SIG-M5 (cell line): Measurements from ENCODE around the gene SNX15.
A peak's percentile ranks its signal among the peaks of the same experiment; 100 is the strongest.
"Not testable (repeated sequence)": the region's sequence is repeated elsewhere in the genome, so short reads cannot be mapped to it uniquely, and the experiment has no call there.

Source experiments
- DNase-seq: peaks from one replicate; lab custom pipeline; 2025; lab: John Stamatoyannopoulos, UW

Gene SNX15

GRCh38 chr11:65027213-65028067 is at the start of gene SNX15:
SNX15 (plus strand) TSS chr11:65027439; CDS start chr11:65027538, 99 bp downstream.
- DNase-seq, result peak; percentile 81

GRCh38 chr11:64983339-64983738 is 43.9 kb upstream of the SNX15 start:
- not testable (repeated sequence) for DNase-seq

DNA sequence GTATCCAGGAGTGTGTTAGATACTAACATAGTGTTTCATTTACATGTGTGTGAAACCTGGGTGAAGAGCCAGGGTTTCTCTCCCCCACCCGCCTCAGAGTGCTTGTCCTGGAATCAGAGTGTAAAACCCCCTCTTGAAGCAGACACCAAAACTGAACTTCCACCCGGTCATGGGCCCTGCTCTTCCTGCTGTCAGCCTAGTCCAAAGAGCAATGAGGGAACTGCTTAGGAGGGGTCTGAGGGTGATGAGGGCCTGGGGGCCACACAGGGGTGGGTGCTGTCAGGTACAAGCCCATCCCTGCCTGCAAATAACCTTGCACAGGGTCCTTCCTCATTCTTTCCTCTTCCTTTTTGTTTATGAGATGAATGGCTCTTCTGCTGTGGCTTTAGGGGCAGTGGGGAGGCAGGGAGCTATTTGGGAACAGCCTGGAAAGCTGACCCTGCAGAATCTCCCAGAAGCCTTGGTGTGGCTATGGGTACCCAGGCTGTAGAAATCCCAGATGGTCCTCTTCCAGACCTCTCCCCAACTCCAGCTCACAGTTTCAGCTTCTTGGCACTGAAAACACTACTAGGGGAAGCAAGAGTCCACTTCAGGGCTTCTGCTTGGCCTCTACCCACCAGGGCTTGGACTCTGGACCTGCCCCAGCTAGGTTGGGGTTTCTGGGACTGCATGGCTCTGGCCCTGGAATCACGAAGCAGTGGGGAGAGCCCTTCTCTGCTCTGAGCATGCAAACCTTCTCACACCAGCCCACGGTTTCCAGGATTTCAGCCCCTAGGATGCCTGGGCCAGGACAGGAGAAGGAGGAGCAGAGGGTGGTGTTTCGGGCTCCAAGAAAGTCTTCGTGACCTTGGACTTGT is 39.0 kb upstream of the SNX15 start:
- DNase-seq, result no peak

- DNase-seq, result no peak
These were observed 37.8 kb upstream of the SNX15 start for GRCh38 chr11:64989416-64989815.

DNA sequence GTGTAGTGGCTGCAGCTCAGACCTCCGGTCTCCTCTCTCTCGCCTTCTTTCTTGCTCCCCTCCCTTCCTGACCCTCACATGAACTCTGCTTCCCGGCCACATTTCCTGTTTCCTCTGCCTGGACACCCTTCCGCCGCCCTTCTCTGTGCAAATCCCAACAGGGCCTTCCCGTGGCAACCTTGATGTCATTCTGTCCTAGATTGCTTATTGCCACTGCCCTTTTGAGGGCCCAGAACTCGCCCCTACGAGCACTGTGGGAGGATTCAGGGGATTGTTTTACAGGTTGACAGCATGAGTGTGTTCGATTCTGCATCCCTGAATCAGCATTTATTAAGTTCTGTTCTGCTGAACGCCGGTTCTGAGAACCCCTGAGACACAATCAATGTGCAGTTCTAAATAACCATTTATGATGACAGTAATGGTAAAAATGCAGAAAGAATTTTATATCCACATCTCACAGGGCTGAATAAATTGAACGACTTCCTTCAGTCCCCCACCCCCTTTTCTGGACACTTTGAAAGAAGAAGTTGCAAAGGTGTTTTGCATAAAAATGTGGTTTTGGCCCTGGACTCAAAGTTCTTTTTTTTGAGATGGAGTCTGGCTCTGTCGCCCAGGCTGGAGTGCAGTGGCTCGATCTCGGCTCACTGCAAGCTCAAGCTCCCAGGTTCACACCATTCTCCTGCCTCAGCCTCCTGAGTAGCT is 36.9 kb upstream of the SNX15 start:
- no peak for DNase-seq

DNA sequence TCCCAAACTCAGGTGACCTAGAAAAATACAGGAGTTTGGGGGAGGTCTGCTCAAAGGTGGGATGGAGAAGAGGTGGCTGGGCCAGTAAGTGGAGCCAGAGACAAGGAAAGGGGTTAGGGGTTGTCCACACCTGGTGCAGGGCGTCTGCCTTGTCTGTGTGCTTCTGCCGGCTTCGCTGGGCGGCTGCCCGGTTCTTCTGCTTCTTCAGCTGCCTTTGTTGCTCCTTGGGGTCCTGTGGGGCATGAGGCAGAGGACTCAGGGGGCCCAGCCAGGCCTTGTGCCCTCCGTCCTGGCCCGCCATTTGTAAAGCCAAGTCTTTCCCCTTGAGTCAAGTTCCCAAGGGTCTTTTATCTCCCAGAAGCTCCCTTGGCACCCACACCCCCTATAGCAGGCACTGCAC is 32.9 kb upstream of the SNX15 start:
- DNase-seq, result no peak

GRCh38 chr11:64996327-64996709 is 30.9 kb upstream of the SNX15 start:
- DNase-seq, result no peak

DNA sequence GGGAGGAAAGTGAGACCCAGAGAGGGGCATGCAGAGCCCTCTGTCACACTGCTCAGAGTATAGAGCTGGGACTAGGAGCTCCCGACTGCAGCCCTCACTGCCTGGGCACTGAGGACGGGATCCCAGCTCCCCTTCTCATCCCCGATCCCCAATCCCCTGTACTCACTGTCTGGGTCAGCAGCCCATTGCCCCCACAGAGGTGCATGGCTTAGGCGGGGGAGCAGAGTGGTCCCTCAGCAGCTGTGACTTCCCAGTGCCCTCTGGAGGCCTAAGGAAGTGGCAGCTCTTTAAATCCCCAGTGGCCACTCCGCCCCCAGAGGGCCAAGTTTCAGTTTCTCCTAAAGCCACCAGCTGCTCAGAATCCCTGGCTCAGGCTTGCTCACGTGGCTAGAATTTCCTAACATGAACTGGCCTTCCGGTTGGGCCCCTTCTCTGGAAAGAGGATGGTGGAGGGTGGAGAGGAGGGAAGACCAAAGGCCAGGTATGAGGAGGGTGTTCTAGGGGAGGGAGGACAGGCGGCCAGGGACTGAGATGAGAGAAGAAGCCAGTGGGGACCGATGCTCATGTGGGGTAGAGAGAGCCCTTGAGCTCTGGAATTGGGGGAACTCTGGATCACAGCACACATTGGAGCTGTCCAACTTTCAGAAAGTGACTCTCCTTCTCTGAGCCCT is 30.4 kb upstream of the SNX15 start, which contains the start of gene BATF2:
BATF2 (minus strand) TSS at position 262 of the 671 bp plus-strand sequence; CDS start at position 205, 57 bp downstream.
- DNase-seq, result no peak

DNA sequence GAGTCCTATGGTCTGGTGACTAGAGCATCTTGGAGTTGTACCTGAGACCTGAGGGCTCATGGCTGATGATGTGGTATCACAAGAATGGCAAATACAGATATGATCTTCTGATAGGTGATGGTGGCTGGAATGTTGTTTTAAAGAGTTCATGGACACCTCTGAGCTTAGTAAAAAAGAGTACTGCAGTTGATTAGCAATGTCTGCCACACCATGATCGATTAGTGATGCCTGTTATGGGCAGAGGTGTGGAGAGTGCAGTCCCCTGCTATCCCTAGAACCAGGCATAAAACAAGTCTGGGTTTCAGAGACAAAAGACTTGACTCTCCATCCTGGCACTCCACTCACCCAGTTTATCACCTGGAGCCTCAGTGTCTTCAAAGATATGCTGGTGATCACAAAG is 29.1 kb upstream of the SNX15 start:
- no peak for DNase-seq

DNA sequence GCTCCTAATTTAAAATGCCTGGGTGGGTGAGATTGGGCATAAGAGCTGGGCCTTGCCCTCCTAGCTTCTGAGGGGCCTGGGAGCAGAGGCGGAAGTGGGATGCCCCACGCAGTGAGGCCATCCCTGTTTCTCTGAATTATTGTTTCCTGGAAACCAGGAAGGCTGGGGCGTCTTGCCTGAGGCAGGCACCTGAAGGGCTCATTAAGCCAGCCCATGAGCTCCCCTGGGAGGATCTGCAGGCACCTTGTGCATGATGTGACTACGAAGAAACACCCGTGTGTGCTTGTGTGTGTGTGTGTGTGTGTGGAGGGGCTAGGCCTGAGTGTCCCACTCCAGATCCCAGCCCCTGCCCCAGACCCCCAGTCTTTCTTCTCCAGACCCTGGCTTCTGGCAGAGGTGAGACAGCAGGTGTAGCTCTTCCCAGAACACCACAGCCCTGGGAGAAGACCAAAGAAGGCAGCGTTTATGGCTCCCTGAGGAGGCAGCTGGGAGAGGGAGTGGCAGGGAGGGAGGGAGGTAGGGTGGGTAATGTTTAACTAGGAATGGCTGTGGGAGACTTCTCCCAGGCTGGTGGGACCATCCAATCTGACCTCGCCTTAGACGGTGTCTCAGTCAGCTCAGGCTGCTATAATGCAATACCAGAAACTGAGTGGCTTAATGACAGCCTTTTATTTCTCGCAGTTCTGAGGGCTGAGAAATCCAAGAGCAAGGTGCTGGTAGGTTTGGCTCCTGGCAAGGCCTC is 28.4 kb upstream of the SNX15 start:
- DNase-seq, result no peak

DNA sequence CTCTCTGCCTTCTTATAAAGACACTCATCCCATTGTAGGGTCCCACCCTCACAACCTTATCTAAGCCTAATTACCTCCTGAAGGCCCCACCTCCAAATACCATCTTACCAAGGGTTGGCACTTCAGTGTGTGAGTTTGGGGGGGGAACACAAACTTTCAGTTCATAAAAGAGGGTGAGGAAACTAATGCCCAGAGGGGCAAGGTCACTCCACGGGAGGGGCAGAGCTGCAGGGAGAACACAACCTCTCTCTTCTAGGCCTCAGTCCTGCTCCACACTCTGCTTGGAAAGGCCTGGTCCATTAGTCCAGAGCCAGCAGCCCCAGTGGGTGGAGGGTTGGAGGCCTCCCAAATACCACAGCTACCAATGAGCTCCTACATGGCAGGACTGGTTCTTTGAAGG is 27.8 kb upstream of the SNX15 start:
- DNase-seq, result no peak

GRCh38 chr11:65002706-65003105 is 24.5 kb upstream of the SNX15 start:
- no peak for DNase-seq

GRCh38 chr11:65003282-65003681 is 24.0 kb upstream of the SNX15 start:
- DNase-seq, result no peak

- DNase-seq, result not testable (repeated sequence)
These were observed 23.3 kb upstream of the SNX15 start for GRCh38 chr11:65003968-65004367.

- no peak for DNase-seq
These were observed 19.2 kb upstream of the SNX15 start for GRCh38 chr11:65008016-65008415.

DNA sequence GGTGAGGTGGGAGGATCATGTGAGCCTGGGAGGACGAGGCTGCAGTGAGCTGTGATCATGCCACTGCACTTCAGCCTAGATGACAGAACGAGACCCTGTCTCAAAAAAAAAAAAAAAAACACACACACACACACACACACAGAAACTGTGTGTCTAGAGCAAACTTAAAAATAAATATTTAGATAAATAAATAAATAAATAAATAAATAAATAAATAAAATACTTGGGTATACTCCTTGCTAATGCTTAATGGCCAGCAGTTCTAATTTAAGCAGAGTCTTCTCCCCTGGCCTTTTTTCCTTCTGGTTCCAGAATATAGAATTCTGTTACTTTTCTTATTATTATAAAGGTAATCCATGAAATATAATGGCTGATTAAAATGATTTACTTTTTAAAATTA is 18.4 kb upstream of the SNX15 start:
- DNase-seq, result no peak

- peak; percentile 12 for DNase-seq
These were observed 13.9 kb upstream of the SNX15 start for GRCh38 chr11:65013130-65013887.

- no peak for DNase-seq
These were observed 13.1 kb upstream of the SNX15 start, which contains the start of gene ARL2 for GRCh38 chr11:65013888-65014725. ARL2 (plus strand) TSS chr11:65014160; CDS start chr11:65014208, 48 bp downstream.

GRCh38 chr11:65014726-65015227 is 12.5 kb upstream of the SNX15 start:
- DNase-seq, result no peak
